WTC11 (cell line): Measurements from ENCODE around the gene ZBTB18. TPM values are rescaled to one million over a fixed set of nuclear protein-coding genes. Genes with fewer than 3 reads are reported as not detected.

Experiments
- ATAC-seq: fragments of 200-7000 bp; cut with Tn5 transposase; 2 replicates; pipeline ENCODE4 v1.10.0; 2021; ENCODE audit warnings: mild to moderate bottlenecking, moderate library complexity
- CTCF ChIA-PET: fragments of 300-600 bp; sonication (Branson Sonifier 250); formaldehyde crosslinking; loops from one replicate; lab custom pipeline; 2021; ENCODE audit warnings: antibody characterized with exemption; lab: Charles Lee
- POLR2A ChIA-PET: fragments of 350-600 bp; sonication (Branson Sonifier 250); formaldehyde crosslinking; loops from one replicate; lab custom pipeline; 2021; ENCODE audit warnings: antibody characterized with exemption; lab: Charles Lee
- DNase-seq: peaks from one replicate; pipeline ENCODE4 v3.0.0; 2021; ENCODE audit warnings: low spot score
- H3K27ac Mint-ChIP-seq: 2 replicates; pipeline ENCODE4 v1.8.0; 2021; ENCODE audit warnings: mixed read lengths
- H3K27me3 Mint-ChIP-seq: 2 replicates; pipeline ENCODE4 v1.8.0; 2021; ENCODE audit warnings: low read depth, mild to moderate bottlenecking, moderate library complexity, mixed read lengths
- H3K36me3 Mint-ChIP-seq: 2 replicates; pipeline ENCODE4 v1.8.0; 2021; ENCODE audit warnings: mixed read lengths
- H3K4me1 Mint-ChIP-seq: 2 replicates; pipeline ENCODE4 v1.8.0; 2022; ENCODE audit warnings: mixed read lengths
- H3K4me3 Mint-ChIP-seq: 2 replicates; pipeline ENCODE4 v1.8.0; 2021; ENCODE audit warnings: mild to moderate bottlenecking, moderate library complexity, mixed read lengths
- H3K9me3 Mint-ChIP-seq: 2 replicates; pipeline ENCODE4 v1.8.0; 2021; ENCODE audit warnings: mixed read lengths
- AFF4 ChIP-seq: sonication (generic); formaldehyde crosslinking; IDR thresholded peaks from 2 replicates; pipeline ENCODE4 v1.8.1; 2023; ENCODE audit warnings: mild to moderate bottlenecking, missing genetic modification reagents, borderline replicate concordance
- AR ChIP-seq: fragments of 250-450 bp; sonication (Bioruptor Pico); IDR thresholded peaks from 2 replicates; pipeline ENCODE4 v1.9.0; 2021; ENCODE audit warnings: mild to moderate bottlenecking
- ARID4B ChIP-seq: sonication (generic); formaldehyde crosslinking; IDR thresholded peaks from 2 replicates; pipeline ENCODE4 v1.8.0; 2023; ENCODE audit warnings: missing genetic modification reagents, mild to moderate bottlenecking, borderline replicate concordance
- CBFB ChIP-seq: sonication (generic); formaldehyde crosslinking; IDR thresholded peaks from 2 replicates; pipeline ENCODE4 v1.8.1; 2022; ENCODE audit warnings: mild to moderate bottlenecking, low read depth, missing genetic modification reagents
- CDX4 ChIP-seq: fragments of 250-450 bp; sonication (Bioruptor Pico); IDR thresholded peaks from 2 replicates; pipeline ENCODE4 v1.9.0; 2021; ENCODE audit warnings: moderate library complexity, mild to moderate bottlenecking, inconsistent platforms, borderline replicate concordance
- E2F1 ChIP-seq: sonication (generic); formaldehyde crosslinking; IDR thresholded peaks from 2 replicates; pipeline ENCODE4 v1.8.0; 2022; ENCODE audit warnings: mild to moderate bottlenecking, missing genetic modification reagents
- E2F5 ChIP-seq: sonication (generic); formaldehyde crosslinking; IDR thresholded peaks from 2 replicates; pipeline ENCODE4 v1.8.1; 2022; ENCODE audit warnings: mild to moderate bottlenecking, moderate library complexity, missing genetic modification reagents
- ESRRA ChIP-seq: sonication (generic); formaldehyde crosslinking; IDR thresholded peaks from 2 replicates; pipeline ENCODE4 v1.8.1; 2022; ENCODE audit warnings: mild to moderate bottlenecking, missing genetic modification reagents, borderline replicate concordance
- HMGA2 ChIP-seq: fragments of 250-450 bp; sonication (Bioruptor Pico); IDR thresholded peaks from 2 replicates; pipeline ENCODE4 v1.4.0; 2021; ENCODE audit warnings: mild to moderate bottlenecking, moderate library complexity
- JAZF1 ChIP-seq: fragments of 250-450 bp; sonication (Bioruptor Pico); IDR thresholded peaks from 2 replicates; pipeline ENCODE4 v1.9.0; 2021; ENCODE audit warnings: moderate library complexity, mild to moderate bottlenecking, inconsistent platforms
- JUN ChIP-seq: sonication (generic); formaldehyde crosslinking; IDR thresholded peaks from 2 replicates; pipeline ENCODE4 v1.8.0; 2023; ENCODE audit warnings: mild to moderate bottlenecking, missing genetic modification reagents
- KAT7 ChIP-seq: sonication (generic); formaldehyde crosslinking; IDR thresholded peaks from 2 replicates; pipeline ENCODE4 v1.8.1; 2023; ENCODE audit warnings: missing genetic modification reagents, mild to moderate bottlenecking, borderline replicate concordance
- PRRX2 ChIP-seq: fragments of 250-450 bp; sonication (Bioruptor Pico); IDR thresholded peaks from 2 replicates; pipeline ENCODE4 v1.8.0; 2021; ENCODE audit warnings: mild to moderate bottlenecking
- RELA ChIP-seq: sonication (generic); formaldehyde crosslinking; IDR thresholded peaks from 2 replicates; pipeline ENCODE4 v1.8.1; 2022; ENCODE audit warnings: missing genetic modification reagents, mild to moderate bottlenecking, borderline replicate concordance
- SP1 ChIP-seq: sonication (generic); formaldehyde crosslinking; conservative IDR thresholded peaks from 2 replicates; pipeline ENCODE4 v1.8.1; 2022; ENCODE audit warnings: missing genetic modification reagents
- ZBTB21 ChIP-seq: sonication (generic); formaldehyde crosslinking; IDR thresholded peaks from 2 replicates; pipeline ENCODE4 v1.8.1; 2023; ENCODE audit warnings: mild to moderate bottlenecking, missing genetic modification reagents, borderline replicate concordance
- ZNF671 ChIP-seq: fragments of 250-450 bp; sonication (Bioruptor Pico); IDR thresholded peaks from 2 replicates; pipeline ENCODE4 v1.8.0; 2021; ENCODE audit warnings: mild to moderate bottlenecking
- total RNA-seq: library from RNA; stranded (reverse); gene quantifications from 3 replicates; pipeline ENCODE4 v1.2.3, GENCODE V29; 2021

The ZBTB18 gene
- total RNA-seq, 1 experiment from 2014 or later: 16.0 TPM

GRCh38 chr1:244092293-244092963 lies 41.3 kb downstream of the ZBTB18 start:
- ATAC-seq (no peak), DNase-seq (no peak)
- CTCF ChIA-PET: no interaction called here
- Mint-ChIP-seq H3K27me3 (no peaks in the 10 kb centered on the region), H3K9me3 (no peaks in the 10 kb centered on the region), H3K36me3 (no peaks in the 10 kb centered on the region), H3K4me1 (no peaks in the 10 kb centered on the region), H3K4me3 (no peak overlapping the region), H3K27ac (no peak overlapping the region)
- TF ChIP-seq AFF4 (CRISPR knock-in tag) (no peak), E2F1 (no peak), ZNF671 (CRISPR knock-in tag) (no peak), SP1 (CRISPR knock-in tag) (no peak), JAZF1 (no peak), E2F5 (no peak), ESRRA (CRISPR knock-in tag) (no peak), PRRX2 (no peak), JUN (CRISPR knock-in tag) (no peak), CBFB (no peak), HMGA2 (CRISPR knock-in tag) (no peak), AR (no peak), ARID4B (CRISPR knock-in tag) (no peak), KAT7 (CRISPR knock-in tag) (no peak), CDX4 (CRISPR knock-in tag) (no peak), RELA (no peak), ZBTB21 (CRISPR knock-in tag) (no peak)
- TF ChIP-seq, all 79 proteins: peak for 0
- POLR2A ChIA-PET: interaction anchor here (0.5 kb wide), 1 partner anchor 10 kb away, joined by 3 read pairs; no protein-coding TSS in a partner anchor
